SK-N-SH (cell line): ENCODE results near the gene TNNT3.

ENCODE experiments used
- CTCF ChIP-seq: fragments of 200-600 bp; sonication (generic); IDR thresholded peaks from 2 replicates; pipeline ENCODE4 v1.6.1; 2017; ENCODE audit warnings: antibody characterized with exemption, mild to moderate bottlenecking, moderate library complexity
- SMC3 ChIP-seq: IDR thresholded peaks from 2 replicates; pipeline ENCODE4 v1.6.1; 2012; ENCODE audit warnings: low read depth, low read length, improper control_type of control experiment

GRCh38 chr11:1934335-1935155, 15.0 kb downstream of the TNNT3 start:
- no peak for TF ChIP-seq SMC3
- TF ChIP-seq CTCF = no peak
